NCI-H146 treated with DMSO at 0.1 percent for 48 hours (cell line): ENCODE data around the gene C1orf115.
"Not testable (repeated sequence)": the region's sequence is repeated elsewhere in the genome, so short reads cannot be mapped to it uniquely, and the experiment has no call there.

Experiments used
- DNase-seq: peaks from one replicate; lab custom pipeline; 2025; ENCODE audit not compliant: unreplicated experiment; lab: John Stamatoyannopoulos, UW

Gene C1orf115

GRCh38 chr1:220692436-220693228, 2.5 kb downstream of the C1orf115 start:
- DNase-seq = no peak

GRCh38 chr1:220694866-220695382, 4.8 kb downstream of the C1orf115 start:
- DNase-seq = no peak

GRCh38 chr1:220695426-220695825, 5.3 kb downstream of the C1orf115 start:
- DNase-seq = no peak

- DNase-seq = no peak
Measured at GRCh38 chr1:220696226-220696862, 6.2 kb downstream of the C1orf115 start.

- no peak for DNase-seq
Measured at GRCh38 chr1:220696863-220697231, 6.7 kb downstream of the C1orf115 start.

GRCh38 chr1:220697326-220697725, 7.2 kb downstream of the C1orf115 start:
- DNase-seq = no peak

GRCh38 chr1:220698607-220699016, 8.4 kb downstream of the C1orf115 start:
- no peak for DNase-seq

- DNase-seq = no peak
Measured at GRCh38 chr1:220699044-220699443, 8.9 kb downstream of the C1orf115 start.

- no peak for DNase-seq
Measured at GRCh38 chr1:220700556-220701179, 10.5 kb downstream of the C1orf115 start.

- no peak for DNase-seq
Measured at GRCh38 chr1:220701974-220702373, 11.8 kb downstream of the C1orf115 start.

- DNase-seq = no peak
Measured at GRCh38 chr1:220702733-220703270, 12.6 kb downstream of the C1orf115 start.

GRCh38 chr1:220703305-220703704, 13.1 kb downstream of the C1orf115 start:
- DNase-seq = no peak

- DNase-seq = no peak
Measured at GRCh38 chr1:220705782-220706181, 15.6 kb downstream of the C1orf115 start.

- DNase-seq = no peak
Measured at GRCh38 chr1:220706480-220706879, 16.3 kb downstream of the C1orf115 start.

- DNase-seq = no peak
Measured at GRCh38 chr1:220707160-220707559, 17.0 kb downstream of the C1orf115 start.

GRCh38 chr1:220708244-220708643, 18.1 kb downstream of the C1orf115 start:
- DNase-seq = no peak

- no peak for DNase-seq
Measured at GRCh38 chr1:220708936-220709801, 19.0 kb downstream of the C1orf115 start.

- no peak for DNase-seq
Measured at GRCh38 chr1:220710333-220710732, 20.2 kb downstream of the C1orf115 start.

- no peak for DNase-seq
Measured at GRCh38 chr1:220711056-220711809, 21.1 kb downstream of the C1orf115 start.

- not testable (repeated sequence) for DNase-seq
Measured at GRCh38 chr1:220715986-220716385, 25.8 kb downstream of the C1orf115 start.
